GM21447 (cell line): ENCODE results near the gene NXPE2.

ENCODE experiments used
- ATAC-seq: cut with Tn5 transposase; IDR thresholded peaks from one replicate; pipeline ENCODE4 v1.9.1; 2021; ENCODE audit not compliant: unreplicated experiment

The NXPE2 gene

DNA sequence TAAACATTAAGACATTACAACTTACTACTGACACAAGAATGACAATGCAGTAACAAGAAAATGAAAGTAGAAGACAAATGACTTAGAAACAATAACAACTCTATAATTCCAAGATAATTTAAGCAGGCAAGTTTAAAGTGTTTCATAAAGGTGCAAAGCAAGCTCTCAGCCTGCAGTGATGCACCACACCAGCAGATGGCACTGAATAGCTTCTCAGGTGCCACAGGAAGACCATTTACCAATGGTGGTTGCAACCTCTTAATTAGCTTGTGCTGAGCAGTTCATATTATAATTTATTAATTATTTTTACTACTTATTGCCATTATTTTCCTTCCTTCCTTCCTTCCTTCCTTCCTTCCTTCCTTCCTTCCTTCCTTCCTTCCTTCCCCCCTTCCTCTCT, 60.6 kb downstream of the NXPE2 start:
- ATAC-seq: no peak

DNA sequence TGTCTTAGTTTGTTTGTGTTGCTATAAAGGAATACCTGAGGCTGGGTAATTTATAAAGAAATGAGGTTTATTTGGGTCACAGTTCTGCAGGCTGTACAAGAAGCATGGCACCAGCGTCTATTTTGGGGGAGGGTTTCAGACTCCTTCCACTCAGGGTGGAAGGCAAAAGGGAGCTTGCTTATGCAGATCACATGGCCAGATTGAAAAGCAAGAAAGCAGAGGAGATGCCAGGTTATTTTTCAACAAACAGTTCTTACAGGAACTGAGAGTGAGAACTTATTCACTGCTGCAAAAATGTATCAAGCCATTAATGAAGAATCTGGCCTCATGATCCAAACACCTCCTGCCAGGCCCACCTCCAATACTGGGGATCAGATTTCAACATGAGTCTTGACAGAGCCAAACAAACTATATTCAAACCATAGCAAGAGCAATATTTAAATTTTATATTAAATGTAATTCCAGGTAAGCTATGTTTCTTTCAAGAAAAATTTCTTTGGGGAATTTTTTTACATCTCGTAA, 66.9 kb downstream of the NXPE2 start:
- ATAC-seq: no peak

DNA sequence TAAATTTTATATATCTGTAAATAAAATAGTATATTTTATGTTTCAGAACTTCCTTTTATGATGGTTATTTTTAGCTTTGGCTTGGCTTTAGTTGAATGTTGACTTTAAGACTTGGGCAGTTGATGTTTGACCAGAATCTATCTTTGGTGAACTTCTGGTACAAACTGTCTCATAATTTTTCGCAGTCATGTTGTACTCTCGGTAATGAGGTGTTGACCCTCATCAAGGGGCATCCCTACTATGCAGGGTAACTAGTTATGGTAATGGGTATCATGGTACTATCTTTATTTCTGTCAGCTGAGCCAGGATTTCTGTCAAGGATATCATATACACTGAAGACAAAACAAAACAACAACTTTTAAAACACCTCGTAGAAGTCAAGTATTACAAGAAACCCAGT, 67.7 kb downstream of the NXPE2 start:
- no peak for ATAC-seq
